CD4-positive, alpha-beta memory T cell (primary cell): ENCODE data around the gene TMEM156. TPM values are rescaled to one million over a fixed set of nuclear protein-coding genes. Genes with fewer than 3 reads are reported as not detected.

Source experiments
- CTCF ChIA-PET: fragments of 350-600 bp; sonication (Branson Sonifier 250); formaldehyde crosslinking; loops from one replicate; lab custom pipeline; 2021; ENCODE audit warnings: inconsistent platforms; ENCODE audit not compliant: partially characterized antibody; lab: Charles Lee
- POLR2A ChIA-PET: fragments of 350-600 bp; sonication (Branson Sonifier 250); formaldehyde crosslinking; loops from one replicate; lab custom pipeline; 2021; ENCODE audit not compliant: partially characterized antibody; lab: Charles Lee
- DNase-seq, 5 donors: peaks; one replicate each; pipeline versions ENCODE4 v3.0.0 to v3.0.0-alpha.2; 2020 to 2022; ENCODE audit warnings: mixed read lengths in 1 of 5
- H3K27ac ChIP-seq: one replicate; pipeline ENCODE4 v1.7.0; 2013; ENCODE audit warnings: low read depth, low read length
- H3K27me3 ChIP-seq: 2 replicates; pipeline ENCODE4 v1.7.0; 2013; ENCODE audit warnings: mild to moderate bottlenecking, low read length, moderate library complexity; ENCODE audit not compliant: insufficient read depth
- H3K36me3 ChIP-seq: 2 replicates; pipeline ENCODE4 v1.7.0; 2013; ENCODE audit warnings: mild to moderate bottlenecking, low read length, moderate library complexity; ENCODE audit not compliant: insufficient read depth
- H3K4me1 ChIP-seq: 2 replicates; pipeline ENCODE4 v1.7.0; 2013; ENCODE audit warnings: mild to moderate bottlenecking, low read length, moderate library complexity; ENCODE audit not compliant: insufficient read depth
- H3K4me3 ChIP-seq, 2 donors: one replicate each; pipeline ENCODE4 v1.7.0; 2013; ENCODE audit warnings: low read length in 2 of 2, mild to moderate bottlenecking in 1 of 2
- H3K9me3 ChIP-seq, 2 donors: one replicate each; pipeline ENCODE4 v1.7.0; 2013; ENCODE audit warnings: low read length in 2 of 2, control low read depth in 1 of 2; ENCODE audit not compliant: control insufficient read depth in 1 of 2
- H3K27ac Mint-ChIP-seq, 7 donors: one replicate each; pipeline ENCODE4 v1.8.0; 2020 to 2021; ENCODE audit warnings: mixed read lengths in 7 of 7, mild to moderate bottlenecking in 6 of 7, inconsistent platforms in 3 of 7, moderate library complexity in 3 of 7
- H3K27me3 Mint-ChIP-seq, 2 donors: one replicate each; pipeline ENCODE4 v1.8.0; 2020 to 2021; ENCODE audit warnings: mixed read lengths in 2 of 2
- H3K36me3 Mint-ChIP-seq, 2 donors: one replicate each; pipeline ENCODE4 v1.8.0; 2020 to 2021; ENCODE audit warnings: mixed read lengths in 2 of 2, inconsistent platforms in 1 of 2, mild to moderate bottlenecking in 1 of 2
- H3K4me1 Mint-ChIP-seq, 4 donors: one replicate each; pipeline ENCODE4 v1.8.0; 2020 to 2021; ENCODE audit warnings: mixed read lengths in 4 of 4, mild to moderate bottlenecking in 1 of 4
- H3K4me3 Mint-ChIP-seq, 8 donors: one replicate each; pipeline ENCODE4 v1.8.0; 2020 to 2021; ENCODE audit warnings: mixed read lengths in 8 of 8, mild to moderate bottlenecking in 7 of 8, moderate library complexity in 6 of 8, inconsistent platforms in 3 of 8
- H3K9me3 Mint-ChIP-seq, 8 donors: one replicate each; pipeline ENCODE4 v1.8.0; 2020 to 2021; ENCODE audit warnings: mixed read lengths in 8 of 8, mild to moderate bottlenecking in 5 of 8, inconsistent platforms in 3 of 8, moderate library complexity in 1 of 8
- intact Hi-C: fragments of 100-400 bp; cut with micrococcal nuclease; formaldehyde crosslinking; loops from one replicate; pipeline ENCODE4 v1.15.1; 2023
- polyA plus RNA-seq, 2 donors: library from polyadenylated mRNA; unstranded; fragments of 300-500 nt; fragmentation: Illumina TruSeq; gene quantifications; one replicate each; pipeline ENCODE4 v1.2.3, GENCODE V29; 2021
- total RNA-seq, 2 experiments: library from RNA; stranded (reverse); gene quantifications; one replicate each; pipeline ENCODE4 v1.2.3, GENCODE V29; 2021

The TMEM156 gene, protein sequence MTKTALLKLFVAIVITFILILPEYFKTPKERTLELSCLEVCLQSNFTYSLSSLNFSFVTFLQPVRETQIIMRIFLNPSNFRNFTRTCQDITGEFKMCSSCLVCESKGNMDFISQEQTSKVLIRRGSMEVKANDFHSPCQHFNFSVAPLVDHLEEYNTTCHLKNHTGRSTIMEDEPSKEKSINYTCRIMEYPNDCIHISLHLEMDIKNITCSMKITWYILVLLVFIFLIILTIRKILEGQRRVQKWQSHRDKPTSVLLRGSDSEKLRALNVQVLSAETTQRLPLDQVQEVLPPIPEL
- total RNA-seq = 10 to 100 TPM; 16.8 to 19.3 TPM
- polyA plus RNA-seq = 10 to 100 TPM; 46.2 to 53.1 TPM

GRCh38 chr4:39032218-39033085 lies at the start of gene TMEM156:
Gene TMEM156 (minus strand): TSS chr4:39032409. CDS start chr4:39032313, 96 bp downstream.
- Mint-ChIP-seq H3K9me3 (no peaks in the 10 kb centered on the region), H3K36me3 (peaks cover 0 to 4% of the 10 kb centered on the region in 2 donors), H3K27me3 (no peaks in the 10 kb centered on the region), H3K4me3 (peak within 1 kb of the TSS; percentile 75 to 93 (median 89)), H3K4me1 (peaks cover 20 to 55% (median 36%) of the 10 kb centered on the region in 4 donors), H3K27ac (peak within 1 kb of the TSS; percentile 85 to 97 (median 93))
- Histone ChIP-seq H3K27ac (peak within 1 kb of the TSS; percentile 68), H3K9me3 (no peaks in the 10 kb centered on the region), H3K4me3 (peak within 1 kb of the TSS; percentile 51 to 65), H3K27me3 (no peaks in the 10 kb centered on the region), H3K36me3 (no peaks in the 10 kb centered on the region), H3K4me1 (peaks cover 43% of the 10 kb centered on the region)
- ChIA-PET CTCF (interaction anchor here (7.0 kb wide), 1 partner anchor 11 kb away, joined by 43 read pairs; no protein-coding TSS in a partner anchor), POLR2A (interaction anchor here (0.8 to 8.1 kb wide), 4 partner anchors 10 to 83 kb away, joined by 3 to 100 read pairs (median 4); no protein-coding TSS in a partner anchor)
- DNase-seq = peak; percentile 65 to 81 (median 70)
- intact Hi-C loops = loop anchor here (1.0 to 5.0 kb wide), 7 partner anchors 12 to 1345 kb away; partner anchors contain the start of genes RELL1 and WDR19

DNA sequence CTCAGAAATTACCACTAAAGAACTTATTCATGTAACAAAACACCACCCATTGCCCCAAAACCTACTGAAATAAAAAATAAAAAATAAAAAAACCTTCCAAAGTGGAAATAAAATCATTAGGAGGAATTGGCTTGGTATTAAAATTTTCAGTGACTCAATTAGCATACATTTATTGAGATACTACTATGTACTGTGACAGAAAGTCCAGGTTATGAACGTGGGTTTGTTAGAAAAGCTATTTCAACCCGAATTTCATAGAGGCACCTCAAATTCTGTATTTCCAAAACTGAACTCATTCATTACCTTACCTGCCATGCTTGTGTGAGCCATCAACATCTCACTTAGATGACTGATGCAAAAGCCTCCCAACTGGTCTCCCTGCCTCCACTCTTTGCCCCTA lies 46.6 kb upstream of the TMEM156 start:
- CTCF ChIA-PET = no interaction called here
- Mint-ChIP-seq H3K27ac (no peak overlapping the region), H3K4me3 (no peak overlapping the region), H3K27me3 (no peaks in the 10 kb centered on the region), H3K4me1 (peaks cover 0 to 7% (median 0%) of the 10 kb centered on the region in 4 donors), H3K9me3 (no peaks in the 10 kb centered on the region), H3K36me3 (peaks cover 47 to 57% of the 10 kb centered on the region in 2 donors)
- Histone ChIP-seq H3K36me3 (peaks cover 4% of the 10 kb centered on the region), H3K4me3 (no peak overlapping the region), H3K4me1 (no peaks in the 10 kb centered on the region), H3K27me3 (no peaks in the 10 kb centered on the region), H3K27ac (no peak overlapping the region), H3K9me3 (no peaks in the 10 kb centered on the region)
- POLR2A ChIA-PET = no interaction called here
- DNase-seq = no peak
- intact Hi-C loops = no loop called here

DNA sequence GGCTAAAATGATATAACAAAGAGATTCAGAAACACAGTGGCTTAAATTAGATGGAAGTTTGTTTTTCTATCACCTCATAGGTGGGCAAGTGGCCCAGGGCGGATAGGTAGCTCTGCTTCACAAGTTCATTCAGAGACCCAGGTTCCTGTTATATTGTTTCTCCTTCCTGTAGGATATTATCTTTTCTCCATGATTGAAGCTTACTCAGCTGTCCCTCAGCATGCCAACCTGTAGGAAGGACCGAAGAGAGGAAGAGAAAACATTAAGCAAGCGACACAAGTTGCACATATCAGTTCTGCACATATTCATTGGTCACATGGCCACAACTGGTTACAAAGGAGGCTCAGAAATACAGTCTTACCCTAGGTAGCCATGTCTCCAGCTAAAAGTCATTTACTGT lies 36.7 kb upstream of the TMEM156 start:
- ChIA-PET POLR2A (interaction anchor here (0.6 kb wide), 1 partner anchor 39 kb away, joined by 3 read pairs; no protein-coding TSS in a partner anchor), CTCF (interaction anchor here (1.3 kb wide), 1 partner anchor 166 kb away, joined by 3 read pairs; no protein-coding TSS in a partner anchor)
- peaks cover 0 to 2% (median 0%) of the 10 kb centered on the region in 8 donors for H3K9me3 Mint-ChIP-seq
- H3K4me3 Mint-ChIP-seq = no peak overlapping the region
- no peaks in the 10 kb centered on the region for H3K4me1 ChIP-seq
- no peaks in the 10 kb centered on the region for H3K36me3 ChIP-seq
- intact Hi-C loops = no loop called here
- peak overlapping the region in 2 of 7 donors; percentile 2 to 9 for H3K27ac Mint-ChIP-seq
- no peaks in the 10 kb centered on the region for H3K9me3 ChIP-seq
- DNase-seq = no peak
- H3K4me1 Mint-ChIP-seq = peaks cover 4 to 24% (median 15%) of the 10 kb centered on the region in 4 donors
- no peaks in the 10 kb centered on the region for H3K27me3 Mint-ChIP-seq
- H3K4me3 ChIP-seq = no peak overlapping the region
- peaks cover 2 to 4% of the 10 kb centered on the region in 2 donors for H3K36me3 Mint-ChIP-seq
- H3K27me3 ChIP-seq = no peaks in the 10 kb centered on the region
- H3K27ac ChIP-seq = no peak overlapping the region

DNA sequence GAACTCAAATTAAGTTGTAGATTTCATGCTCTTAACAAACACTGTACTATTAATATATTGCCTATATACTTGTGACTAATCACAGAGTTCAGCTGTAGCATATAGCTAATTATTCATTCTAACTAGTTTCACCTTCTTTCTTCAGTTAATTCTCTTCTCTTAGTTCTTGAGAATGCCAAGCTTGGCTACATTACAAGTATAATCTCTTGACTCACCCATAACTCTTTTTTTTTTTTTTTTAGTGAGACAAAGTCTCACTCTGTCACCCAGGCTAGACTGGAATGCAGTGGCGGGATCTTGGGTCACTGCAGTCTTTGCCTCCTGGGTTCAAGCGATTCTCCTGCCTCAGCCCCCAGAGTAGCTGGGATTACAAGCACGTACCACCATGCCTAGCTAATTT lies 35.2 kb upstream of the TMEM156 start:
- Mint-ChIP-seq H3K9me3 (peaks cover 0 to 2% (median 0%) of the 10 kb centered on the region in 8 donors), H3K4me3 (no peak overlapping the region), H3K27ac (no peak overlapping the region), H3K4me1 (peaks cover 8 to 33% (median 19%) of the 10 kb centered on the region in 4 donors), H3K36me3 (peaks cover 1 to 7% of the 10 kb centered on the region in 2 donors), H3K27me3 (no peaks in the 10 kb centered on the region)
- Histone ChIP-seq H3K27me3 (no peaks in the 10 kb centered on the region), H3K4me3 (no peak overlapping the region), H3K27ac (no peak overlapping the region), H3K36me3 (no peaks in the 10 kb centered on the region), H3K4me1 (peaks cover 3% of the 10 kb centered on the region), H3K9me3 (no peaks in the 10 kb centered on the region)
- ChIA-PET POLR2A (interaction anchor here (0.6 to 0.7 kb wide), 2 partner anchors 40 to 59 kb away, joined by 3 read pairs; no protein-coding TSS in a partner anchor), CTCF (interaction anchor here (0.8 kb wide), 1 partner anchor 164 kb away, joined by 5 read pairs; no protein-coding TSS in a partner anchor)
- no peak for DNase-seq
- intact Hi-C loops = no loop called here

- no peak overlapping the region for H3K27ac ChIP-seq
- ChIA-PET POLR2A (interaction anchor here (0.6 to 0.7 kb wide), 2 partner anchors 39 to 58 kb away, joined by 3 read pairs; no protein-coding TSS in a partner anchor), CTCF (interaction anchor here (0.8 kb wide), 1 partner anchor 164 kb away, joined by 5 read pairs; no protein-coding TSS in a partner anchor)
- H3K4me3 ChIP-seq = no peak overlapping the region
- Mint-ChIP-seq H3K4me3 (no peak overlapping the region), H3K4me1 (peaks cover 12 to 37% (median 22%) of the 10 kb centered on the region in 4 donors), H3K36me3 (peaks cover 2 to 8% of the 10 kb centered on the region in 2 donors), H3K27ac (peak overlapping the region in 1 of 7 donors; percentile 47), H3K9me3 (peaks cover 0 to 2% (median 0%) of the 10 kb centered on the region in 8 donors), H3K27me3 (no peaks in the 10 kb centered on the region)
- intact Hi-C loops = no loop called here
- H3K4me1 ChIP-seq = peaks cover 8% of the 10 kb centered on the region
- DNase-seq = no peak
- no peaks in the 10 kb centered on the region for H3K36me3 ChIP-seq
- H3K27me3 ChIP-seq = no peaks in the 10 kb centered on the region
- no peaks in the 10 kb centered on the region for H3K9me3 ChIP-seq
Observed at GRCh38 chr4:39067031-39067430, 34.8 kb upstream of the TMEM156 start.

GRCh38 chr4:39066371-39066770 lies 34.2 kb upstream of the TMEM156 start:
- H3K27ac Mint-ChIP-seq = no peak overlapping the region
- no peak overlapping the region for H3K4me3 ChIP-seq
- no peaks in the 10 kb centered on the region for H3K27me3 ChIP-seq
- H3K36me3 Mint-ChIP-seq = peaks cover 2 to 8% of the 10 kb centered on the region in 2 donors
- no peak overlapping the region for H3K27ac ChIP-seq
- H3K9me3 ChIP-seq = no peaks in the 10 kb centered on the region
- H3K4me1 ChIP-seq = peaks cover 11% of the 10 kb centered on the region
- POLR2A ChIA-PET = no interaction called here
- H3K27me3 Mint-ChIP-seq = no peaks in the 10 kb centered on the region
- H3K4me3 Mint-ChIP-seq = no peak overlapping the region
- peaks cover 19 to 44% (median 28%) of the 10 kb centered on the region in 4 donors for H3K4me1 Mint-ChIP-seq
- H3K9me3 Mint-ChIP-seq = peaks cover 0 to 2% (median 0%) of the 10 kb centered on the region in 8 donors
- DNase-seq = no peak
- CTCF ChIA-PET = no interaction called here
- H3K36me3 ChIP-seq = no peaks in the 10 kb centered on the region
- intact Hi-C loops = no loop called here
